Pancreas (tissue), 10 donors: ENCODE measurements around the gene KCNK5. TPM values are rescaled to one million over a fixed set of nuclear protein-coding genes. Genes with fewer than 3 reads are reported as not detected.

Source experiments
- ATAC-seq, 4 donors: fragments of 200-7000 bp; cut with Tn5 transposase; one replicate each; pipeline versions ENCODE4 v1.8.0 to v1.9.1; 2020; ENCODE audit warnings: mild to moderate bottlenecking in 4 of 4, moderate library complexity in 4 of 4
- DNase-seq, 6 donors: peaks; one replicate each; pipeline ENCODE4 v3.0.0-alpha.2; 2020
- FAIRE-seq: peaks from 2 replicates; lab custom pipeline; 2012; peaks lifted over from hg19 to GRCh38; lab: Jason Lieb, UNC
- H3K27ac ChIP-seq, 4 donors: fragments of 200-600 bp; sonication (generic); 1 replicate in 3 of 4; 2 replicates in 1 of 4; pipeline versions ENCODE4 v1.5.0 to v1.8.0; 2020
- H3K27me3 ChIP-seq, 4 donors: fragments of 200-600 bp; one replicate each; pipeline ENCODE4 v1.8.0; 2021
- H3K36me3 ChIP-seq, 3 donors: fragments of 200-600 bp; sonication (generic) in 1 of 3; one replicate each; pipeline versions ENCODE4 v1.5.0 to v1.8.0; 2020 to 2021
- H3K4me1 ChIP-seq, 3 donors: fragments of 200-600 bp; one replicate each; pipeline ENCODE4 v1.8.0; 2021
- H3K4me3 ChIP-seq, 4 donors: fragments of 200-600 bp; sonication (generic) in 2 of 4; one replicate each; pipeline versions ENCODE4 v1.5.0 to v1.8.0; 2020 to 2021
- H3K9me3 ChIP-seq, 4 donors: fragments of 200-600 bp; one replicate each; pipeline ENCODE4 v1.8.0; 2021
- WGBS, 2 donors: extraction: QIAGEN DNeasy Blood & Tissue Kit; methylation state at CpG; one replicate each; pipeline ENCODE4 v1.1.7; 2013; 5-methylcytosine and 5-hydroxymethylcytosine counted together
- intact Hi-C, 3 donors: fragments of 100-400 bp; cut with DNase I; formaldehyde crosslinking; loops; one replicate each; pipeline versions ENCODE4 v1.11.1 to v1.14.2; 2022
- polyA plus RNA-seq, 2 donors: library from polyadenylated mRNA; stranded (reverse); fragments of 200-250 nt; gene quantifications; one replicate each; pipeline ENCODE4 v1.2.3, GENCODE V29; 2013
- total RNA-seq, 6 donors: library from RNA; stranded (reverse); fragmentation: NEBNext Ultra II Directional in 4 of 6; extraction: Animal tissue kit (Norgen Biotek cat#: 25700) in 4 of 6; gene quantifications; one replicate each; pipeline versions ENCODE4 v1.2.1 to v1.2.4, GENCODE V29; 2021 to 2023
- TF ChIP-seq, protein P1 (sequence below), 4 donors: fragments of 200-600 bp; sonication (generic) in 3 of 4; IDR thresholded peaks; one replicate each; pipeline versions ENCODE4 v1.5.0 to v1.8.0; 2021; ENCODE audit warnings: antibody characterized with exemption in 4 of 4
- donor health status: healthy with polysubstance abuse.
- donor health status: DM: no; HTN: no; CAD: no; lungs with moderate emphysema.
- donor health status: DM: no; HTN: no; CAD: no.
- donor health status: control.
- donor health status: control.
- donor health status: Bipolar disorder and iron deficiency.
- donor health status: DM: yes; HTN: yes; CAD: no.
- donor health status: DM: no; HTN: no; CAD: no.
- donor health status: DM: no; HTN: no; CAD: no.
- donor health status: DM: yes; HTN: yes; CAD: no.

The KCNK5 gene
- total and polyA plus RNA-seq, 8 donors: 10.8 to 32.4 (median 19.8) TPM

DNA sequence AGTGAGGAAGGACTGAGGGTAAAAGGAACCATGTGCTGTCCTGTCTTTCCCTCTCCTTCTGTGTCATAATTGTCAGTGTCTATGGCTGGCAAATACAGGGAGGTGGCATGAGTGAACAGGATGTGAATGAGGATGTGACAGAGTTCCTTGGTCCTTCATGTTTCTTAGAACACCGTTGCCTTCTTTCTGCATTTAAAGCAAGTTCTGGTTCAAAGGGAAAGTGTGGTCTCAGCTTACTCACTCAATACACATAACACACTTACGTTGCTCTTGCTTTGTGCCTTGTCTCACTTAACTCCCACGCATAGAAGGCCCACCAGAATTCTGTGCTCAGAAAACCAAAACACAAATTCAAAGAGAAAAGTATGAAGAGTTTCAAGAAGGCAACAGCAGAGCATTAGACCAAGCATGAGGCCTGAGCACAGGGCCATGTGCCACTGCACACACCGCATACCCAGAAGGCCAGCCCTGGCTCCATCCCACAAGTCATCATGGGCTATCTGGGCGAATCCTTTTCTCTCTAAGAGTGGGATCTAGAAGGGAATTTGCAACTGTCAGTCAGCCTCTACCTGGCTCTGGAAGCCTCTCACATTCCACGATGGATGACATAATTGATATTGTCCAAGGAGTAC lies 75.4 kb downstream of the KCNK5 start:
- no peaks in the 10 kb centered on the region for H3K36me3 ChIP-seq
- no peak for FAIRE-seq
- H3K4me3 ChIP-seq: no peak overlapping the region
- H3K27ac ChIP-seq: no peak overlapping the region
- DNase-seq: no peak
- H3K27me3 ChIP-seq: no peaks in the 10 kb centered on the region
- intact Hi-C loops: loop anchor here in 1 of 3 donors (10.0 kb wide), 1 partner anchor 179 kb away; no protein-coding TSS in a partner anchor
- H3K4me1 ChIP-seq: no peaks in the 10 kb centered on the region
- H3K9me3 ChIP-seq: no peaks in the 10 kb centered on the region
- 83 to 90% methylated on average over 6 of the region's 6 CpGs for WGBS, 2 donors
- TF ChIP-seq, protein P1, sequence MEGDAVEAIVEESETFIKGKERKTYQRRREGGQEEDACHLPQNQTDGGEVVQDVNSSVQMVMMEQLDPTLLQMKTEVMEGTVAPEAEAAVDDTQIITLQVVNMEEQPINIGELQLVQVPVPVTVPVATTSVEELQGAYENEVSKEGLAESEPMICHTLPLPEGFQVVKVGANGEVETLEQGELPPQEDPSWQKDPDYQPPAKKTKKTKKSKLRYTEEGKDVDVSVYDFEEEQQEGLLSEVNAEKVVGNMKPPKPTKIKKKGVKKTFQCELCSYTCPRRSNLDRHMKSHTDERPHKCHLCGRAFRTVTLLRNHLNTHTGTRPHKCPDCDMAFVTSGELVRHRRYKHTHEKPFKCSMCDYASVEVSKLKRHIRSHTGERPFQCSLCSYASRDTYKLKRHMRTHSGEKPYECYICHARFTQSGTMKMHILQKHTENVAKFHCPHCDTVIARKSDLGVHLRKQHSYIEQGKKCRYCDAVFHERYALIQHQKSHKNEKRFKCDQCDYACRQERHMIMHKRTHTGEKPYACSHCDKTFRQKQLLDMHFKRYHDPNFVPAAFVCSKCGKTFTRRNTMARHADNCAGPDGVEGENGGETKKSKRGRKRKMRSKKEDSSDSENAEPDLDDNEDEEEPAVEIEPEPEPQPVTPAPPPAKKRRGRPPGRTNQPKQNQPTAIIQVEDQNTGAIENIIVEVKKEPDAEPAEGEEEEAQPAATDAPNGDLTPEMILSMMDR (IDR thresholded peaks at IDR 0.05): no peak
- ATAC-seq: no peak

DNA sequence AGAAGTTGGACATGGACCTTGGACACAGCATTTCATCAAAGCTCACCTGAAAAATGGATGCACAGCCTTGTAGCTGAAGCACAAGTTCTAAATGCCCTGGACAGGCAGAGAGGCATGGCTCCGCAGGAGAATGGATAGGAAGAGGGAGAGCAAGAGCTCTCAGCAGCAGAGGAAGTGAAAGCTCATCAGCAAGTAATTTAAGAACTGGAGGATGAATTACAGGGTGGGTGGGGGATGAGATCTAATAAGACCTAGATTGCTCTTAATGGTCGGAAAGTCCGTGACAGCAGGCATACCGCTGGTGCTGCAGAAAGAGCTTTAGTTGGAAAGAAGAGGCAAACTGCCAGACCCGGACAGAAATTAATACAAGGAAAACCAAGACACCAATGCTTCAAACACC lies 77.0 kb downstream of the KCNK5 start:
- Histone ChIP-seq H3K27me3 (no peaks in the 10 kb centered on the region), H3K4me1 (no peaks in the 10 kb centered on the region), H3K9me3 (no peaks in the 10 kb centered on the region), H3K27ac (no peak overlapping the region), H3K36me3 (no peaks in the 10 kb centered on the region), H3K4me3 (no peak overlapping the region)
- ATAC-seq (no peak), FAIRE-seq (no peak), DNase-seq (no peak)
- intact Hi-C loops: loop anchor here in 1 of 3 donors (10.0 kb wide), 1 partner anchor 177 kb away; no protein-coding TSS in a partner anchor
- 76 to 82% methylated on average over 5 of the region's 5 CpGs for WGBS, 2 donors
- TF ChIP-seq, protein P1 (IDR thresholded peaks at IDR 0.05): no peak

DNA sequence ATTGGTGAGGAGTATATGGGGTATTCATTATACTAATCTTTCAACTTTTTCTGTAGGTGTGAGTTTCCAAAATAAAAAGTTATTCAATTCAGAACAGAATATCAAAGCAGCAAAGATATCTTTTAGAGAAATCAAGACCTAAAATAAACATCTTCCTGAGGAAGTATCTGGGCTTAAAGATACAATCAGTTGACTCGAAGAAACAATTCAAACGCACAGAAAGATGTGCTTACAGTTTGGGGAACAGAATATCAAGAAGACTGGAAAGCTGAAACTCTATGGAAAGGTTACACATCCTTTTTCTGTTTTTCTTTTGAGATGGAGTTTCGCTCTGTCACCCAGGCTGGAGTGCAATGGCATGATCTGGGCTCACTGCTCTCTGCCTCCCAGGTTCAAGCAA lies 78.1 kb downstream of the KCNK5 start:
- WGBS, 2 donors: 65 to 83% methylated on average over 3 of the region's 3 CpGs
- Histone ChIP-seq H3K4me3 (no peak overlapping the region), H3K9me3 (no peaks in the 10 kb centered on the region), H3K36me3 (no peaks in the 10 kb centered on the region), H3K27me3 (no peaks in the 10 kb centered on the region), H3K27ac (no peak overlapping the region), H3K4me1 (no peaks in the 10 kb centered on the region)
- ATAC-seq (no peak), DNase-seq (no peak), FAIRE-seq (no peak)
- intact Hi-C loops: loop anchor here in 1 of 3 donors (10.0 kb wide), 1 partner anchor 176 kb away; no protein-coding TSS in a partner anchor
- TF ChIP-seq, protein P1 (IDR thresholded peaks at IDR 0.05): no peak

DNA sequence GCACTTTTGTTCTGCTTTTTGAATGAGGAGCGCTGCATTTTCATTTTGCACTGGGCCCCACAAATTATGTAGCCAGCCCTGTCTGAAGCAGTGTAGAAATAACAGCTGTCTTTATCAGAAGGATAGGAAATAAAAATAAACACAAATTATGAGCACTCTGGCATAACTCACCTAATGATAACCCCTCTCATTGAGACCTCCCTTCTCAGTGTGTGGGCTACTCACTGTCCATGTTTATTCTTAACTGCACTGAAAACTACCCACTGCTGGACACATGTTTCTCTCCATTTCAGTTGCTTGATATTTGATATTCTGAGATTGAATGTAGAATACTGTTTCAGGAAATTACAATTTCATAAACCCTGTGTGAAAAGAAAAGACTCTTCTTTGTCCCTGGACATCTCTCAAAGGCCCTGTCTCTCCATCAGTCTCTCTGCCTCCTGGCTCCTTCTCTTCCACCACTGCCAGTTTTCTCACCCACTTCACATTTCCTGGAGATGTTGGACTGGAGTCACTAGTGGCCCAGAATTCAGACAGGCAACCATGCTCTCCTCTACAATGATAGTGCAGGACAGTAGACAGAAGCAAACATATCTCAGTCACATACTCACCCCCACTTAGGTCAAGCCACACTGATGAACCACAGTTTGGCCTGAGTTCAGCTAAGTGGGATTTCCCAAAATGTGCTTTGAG lies 84.6 kb downstream of the KCNK5 start:
- H3K4me3 ChIP-seq: no peak overlapping the region
- DNase-seq (no peak), ATAC-seq (no peak), FAIRE-seq (no peak)
- H3K36me3 ChIP-seq: no peaks in the 10 kb centered on the region
- intact Hi-C loops: no loop called here
- H3K9me3 ChIP-seq: no peaks in the 10 kb centered on the region
- TF ChIP-seq, protein P1 (IDR thresholded peaks at IDR 0.05): no peak
- H3K4me1 ChIP-seq: no peaks in the 10 kb centered on the region
- WGBS, 2 donors: 98 to 100% methylated on average over 1 of the region's 1 CpG
- H3K27ac ChIP-seq: no peak overlapping the region
- no peaks in the 10 kb centered on the region for H3K27me3 ChIP-seq
